HG02759 (cell line): ENCODE data around the gene KRTAP5-11.
"Not testable (repeated sequence)": the region's sequence is repeated elsewhere in the genome, so short reads cannot be mapped to it uniquely, and the experiment has no call there.

Experiments
- ATAC-seq: cut with Tn5 transposase; IDR thresholded peaks from one replicate; pipeline ENCODE4 v1.9.1; 2021; ENCODE audit warnings: mild to moderate bottlenecking, moderate library complexity; ENCODE audit not compliant: unreplicated experiment

Gene KRTAP5-11

GRCh38 chr11:71534711-71535608, 47.7 kb downstream of the KRTAP5-11 start:
- ATAC-seq = not testable (repeated sequence)

- ATAC-seq = no peak
Observed at GRCh38 chr11:71532036-71532610, 50.6 kb downstream of the KRTAP5-11 start.
